GM12878 (cell line): ENCODE results near the gene TIMM17A.

Source experiments
- BHLHE40 ChIP-seq, 2 experiments: fragments of 450-650 bp in 1 of 2; IDR thresholded peaks; 2 replicates each; pipeline ENCODE4 v1.6.1; 2011 to 2017; ENCODE audit warnings: low read depth in 2 of 2, borderline replicate concordance in 1 of 2, improper control_type of control experiment in 1 of 2, low read length in 1 of 2, mild to moderate bottlenecking in 1 of 2
- CBX5 ChIP-seq: sonication (generic); IDR thresholded peaks from 2 replicates; pipeline ENCODE4 v1.6.1; 2016; ENCODE audit warnings: low read depth, moderate library complexity, mild to moderate bottlenecking, inconsistent platforms
- CTCF ChIP-seq, 3 experiments: IDR thresholded peaks in 2 of 3; conservative IDR thresholded peaks in 1 of 3; 2 replicates each; pipeline ENCODE4 v1.5.1; 2011; ENCODE audit warnings: low read depth in 3 of 3, low read length in 3 of 3, mild to moderate bottlenecking in 3 of 3, control low read depth in 2 of 3, moderate library complexity in 2 of 3, inconsistent platforms in 1 of 3, mixed read lengths in 1 of 3; ENCODE audit not compliant: control insufficient read depth in 2 of 3, insufficient read depth in 1 of 3; ENCODE audit errors: extremely low read depth in 1 of 3
- ELK1 ChIP-seq: IDR thresholded peaks from 2 replicates; pipeline ENCODE4 v1.6.1; 2012; ENCODE audit warnings: low read depth, low read length, improper control_type of control experiment
- EP300 ChIP-seq, 2 experiments: fragments of 150-350 bp in 1 of 2; IDR thresholded peaks; 2 replicates each; pipeline ENCODE4 v1.6.1; 2011 to 2012; ENCODE audit warnings: low read depth in 2 of 2, low read length in 2 of 2, borderline replicate concordance in 1 of 2, improper control_type of control experiment in 1 of 2, inconsistent platforms in 1 of 2; ENCODE audit not compliant: control insufficient read depth in 1 of 2
- EZH2 ChIP-seq: IDR thresholded peaks from 2 replicates; pipeline ENCODE4 v1.6.1; 2012; ENCODE audit warnings: low read depth, mild to moderate bottlenecking, control low read depth, inconsistent platforms, low read length, borderline replicate concordance; ENCODE audit not compliant: control insufficient read depth
- FOXK2 ChIP-seq: fragments of 450-650 bp; IDR thresholded peaks from 2 replicates; pipeline ENCODE4 v1.6.1; 2017; ENCODE audit warnings: mild to moderate bottlenecking, moderate library complexity
- KDM1A ChIP-seq: fragments of 200-600 bp; sonication (generic); IDR thresholded peaks from 2 replicates; pipeline ENCODE4 v1.6.1; 2016; ENCODE audit warnings: borderline replicate concordance
- MAX ChIP-seq: IDR thresholded peaks from 2 replicates; pipeline ENCODE4 v1.6.1; 2012; ENCODE audit warnings: low read depth, low read length, improper control_type of control experiment
- NR2C2 ChIP-seq: IDR thresholded peaks from 2 replicates; pipeline ENCODE4 v1.6.1; 2011; ENCODE audit warnings: borderline replicate concordance, low read depth; ENCODE audit not compliant: control insufficient read depth, insufficient read length
- POLR2A ChIP-seq: IDR thresholded peaks from 2 replicates; pipeline ENCODE4 v1.6.1; 2011; ENCODE audit warnings: low read depth, mild to moderate bottlenecking, low read length
- REST ChIP-seq: IDR thresholded peaks from 2 replicates; pipeline ENCODE4 v1.6.1; 2012; ENCODE audit warnings: mild to moderate bottlenecking, low read depth, low read length
- YY1 ChIP-seq: IDR thresholded peaks from 2 replicates; pipeline ENCODE4 v1.6.1; 2011; ENCODE audit warnings: low read depth, mild to moderate bottlenecking, low read length
- ZSCAN29 ChIP-seq: fragments of 450-650 bp; IDR thresholded peaks from 2 replicates; pipeline ENCODE4 v1.6.1; 2017; ENCODE audit warnings: mild to moderate bottlenecking, moderate library complexity

GRCh38 chr1:201990427-201990826 lies 35.1 kb downstream of the TIMM17A start:
- TF ChIP-seq CTCF (IDR thresholded peaks at IDR 0.05 in 2 of 3, conservative IDR thresholded peaks at IDR 0.05 in 1 of 3; ENCODE audit: control insufficient read depth in 2 of 3, extremely low read depth in 1 of 3, insufficient read depth in 1 of 3, low read depth in 3 of 3, low read length in 3 of 3), result no peak
- TF ChIP-seq EP300 (IDR thresholded peaks at IDR 0.05; ENCODE audit: borderline replicate concordance in 1 of 2, control insufficient read depth in 1 of 2, low read depth in 2 of 2, low read length in 2 of 2), result no peak
- TF ChIP-seq EZH2, result no peak
- no peak for TF ChIP-seq BHLHE40 (IDR thresholded peaks at IDR 0.05; ENCODE audit: borderline replicate concordance in 1 of 2, low read depth in 2 of 2, low read length in 1 of 2)
- TF ChIP-seq NR2C2, result no peak
- TF ChIP-seq ZSCAN29, result no peak
- no peak for TF ChIP-seq ELK1
- TF ChIP-seq CBX5, result no peak
- no peak for TF ChIP-seq MAX
- TF ChIP-seq REST, result no peak
- TF ChIP-seq KDM1A, result no peak
- no peak for TF ChIP-seq YY1
- no peak for TF ChIP-seq POLR2A
- no peak for TF ChIP-seq FOXK2
